Karpas-422 (cell line): ENCODE data around the gene COG1. TPM values are rescaled to one million over a fixed set of nuclear protein-coding genes. Genes with fewer than 3 reads are reported as not detected.

Source experiments
- DNase-seq: peaks from one replicate; pipeline ENCODE4 v3.0.0-alpha.2; 2015
- H2AFZ ChIP-seq: fragments of 200-600 bp; sonication (generic); 2 replicates; pipeline ENCODE4 v1.6.1; 2014; ENCODE audit warnings: antibody characterized with exemption, low read length, mixed read lengths
- H3K27ac ChIP-seq: fragments of 200-600 bp; sonication (generic); 2 replicates; pipeline ENCODE4 v1.5.1; 2014; ENCODE audit warnings: mild to moderate bottlenecking, low read length, moderate library complexity
- H3K27me3 ChIP-seq: fragments of 200-600 bp; sonication (generic); 2 replicates; pipeline ENCODE4 v1.6.1; 2014; ENCODE audit warnings: low read length, mixed read lengths
- H3K36me3 ChIP-seq: fragments of 200-600 bp; sonication (generic); 2 replicates; pipeline ENCODE4 v1.6.1; 2014; ENCODE audit warnings: low read length, mixed read lengths; ENCODE audit not compliant: insufficient read depth
- H3K4me1 ChIP-seq: fragments of 200-600 bp; sonication (generic); 2 replicates; pipeline ENCODE4 v1.6.1; 2014; ENCODE audit warnings: mild to moderate bottlenecking, low read length, mixed read lengths
- H3K4me2 ChIP-seq: fragments of 200-600 bp; sonication (generic); 2 replicates; pipeline ENCODE4 v1.6.1; 2014; ENCODE audit warnings: low read length, low read depth, mild to moderate bottlenecking; ENCODE audit not compliant: poor library complexity, severe bottlenecking
- H3K4me3 ChIP-seq: fragments of 200-600 bp; sonication (generic); 2 replicates; pipeline ENCODE4 v1.5.1; 2014; ENCODE audit warnings: mild to moderate bottlenecking, antibody characterized with exemption, low read length, mixed read lengths
- H3K79me2 ChIP-seq: fragments of 200-600 bp; sonication (generic); 2 replicates; pipeline ENCODE4 v1.6.1; 2014; ENCODE audit warnings: mild to moderate bottlenecking, low read length, mixed read lengths
- H3K9ac ChIP-seq: fragments of 200-600 bp; sonication (generic); 2 replicates; pipeline ENCODE4 v1.6.0; 2014; ENCODE audit warnings: low read length
- H3K9me2 ChIP-seq: fragments of 200-600 bp; sonication (generic), shearing (Covaris generic); replicated peaks from 2 replicates; pipeline ENCODE4 v1.6.0; 2014; ENCODE audit warnings: mild to moderate bottlenecking, low read length, moderate library complexity; ENCODE audit not compliant: insufficient read depth
- H3K9me3 ChIP-seq: fragments of 300-700, 200-600 bp; sonication (generic); 2 replicates; pipeline ENCODE4 v1.6.1; 2014; ENCODE audit warnings: low read length, mixed read lengths
- H4K20me1 ChIP-seq: fragments of 200-600 bp; sonication (generic); 2 replicates; pipeline ENCODE4 v1.6.1; 2014; ENCODE audit warnings: mild to moderate bottlenecking, antibody characterized with exemption, low read length, low read depth; ENCODE audit not compliant: insufficient read depth
- total RNA-seq: library from RNA; depleted of rRNA; stranded (reverse); fragments of >200 nt; shearing (Covaris generic); gene quantifications from 2 replicates; pipeline ENCODE4 v1.2.3, GENCODE V29; 2014; ENCODE audit warnings: low replicate concordance

COG1 gene
- total RNA-seq, 1 experiment from 2014 or later, result 25.3 TPM

- H3K9me3 ChIP-seq, result no peaks in the 10 kb centered on the region
- H3K4me2 ChIP-seq, result peak overlapping the region; percentile 100
- peak overlapping the region; percentile 94 for H3K27ac ChIP-seq
- H3K4me1 ChIP-seq, result peaks cover 20% of the 10 kb centered on the region
- DNase-seq, result peak; percentile 92
- H3K27me3 ChIP-seq, result no peaks in the 10 kb centered on the region
- peak overlapping the region; percentile 94 for H3K9ac ChIP-seq
- peak overlapping the region; percentile 95 for H3K4me3 ChIP-seq
- no peaks in the 10 kb centered on the region for H3K9me2 ChIP-seq
- H2AFZ ChIP-seq, result peak overlapping the region; percentile 41; the same call in 1 of the 2 replicates
- peaks cover 39% of the 10 kb centered on the region for H3K79me2 ChIP-seq
- H4K20me1 ChIP-seq, result no peaks in the 10 kb centered on the region
- no peaks in the 10 kb centered on the region for H3K36me3 ChIP-seq
Measured at GRCh38 chr17:73191443-73192205, 1.2 kb upstream of the COG1 start.

DNA sequence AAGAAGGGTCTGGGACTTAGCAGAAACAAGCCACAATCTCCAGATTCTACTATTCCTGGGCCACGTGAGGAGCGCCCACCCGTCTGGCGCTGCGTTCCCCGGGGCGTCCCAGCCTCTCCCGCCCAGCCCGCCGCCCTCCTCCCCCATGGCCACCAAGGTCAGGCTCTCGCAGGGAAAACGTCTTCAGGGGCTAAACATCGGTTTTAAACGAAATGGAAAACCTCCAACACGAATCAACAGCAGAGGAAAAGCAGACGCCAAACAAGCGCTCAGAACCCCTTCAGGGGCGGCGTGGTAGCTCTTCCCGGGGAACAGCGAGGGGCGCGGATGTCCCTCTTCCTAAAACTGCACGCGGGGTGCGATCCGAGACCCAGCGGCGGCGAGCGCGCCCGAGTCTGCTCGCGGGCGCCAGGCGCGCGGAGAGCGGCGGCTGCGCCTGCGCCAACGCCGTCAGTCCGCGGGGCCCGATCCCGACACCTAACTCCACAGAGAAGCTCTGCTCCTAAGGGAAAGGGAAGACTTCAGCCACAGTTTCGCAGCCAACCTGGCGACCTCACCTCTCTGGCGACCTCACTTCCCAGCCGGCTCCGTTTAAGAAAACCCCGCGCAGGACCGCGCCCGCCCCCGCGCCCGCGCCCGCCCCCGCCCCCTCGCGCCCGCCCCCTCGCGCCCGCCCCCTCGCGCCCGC lies 505 bp upstream of the COG1 start:
- peak overlapping the region; percentile 100 for H3K4me2 ChIP-seq
- no peaks in the 10 kb centered on the region for H3K27me3 ChIP-seq
- no peaks in the 10 kb centered on the region for H3K9me2 ChIP-seq
- H3K4me3 ChIP-seq, result peak overlapping the region; percentile 95
- H4K20me1 ChIP-seq, result no peaks in the 10 kb centered on the region
- peak overlapping the region; percentile 94 for H3K9ac ChIP-seq
- peak overlapping the region; percentile 41; the same call in 1 of the 2 replicates for H2AFZ ChIP-seq
- peaks cover under 1% of the 10 kb centered on the region; the same call in 1 of the 2 replicates for H3K36me3 ChIP-seq
- peak overlapping the region; percentile 94 for H3K27ac ChIP-seq
- H3K4me1 ChIP-seq, result peaks cover 20% of the 10 kb centered on the region
- peak; percentile 86 for DNase-seq
- H3K9me3 ChIP-seq, result no peaks in the 10 kb centered on the region
- peaks cover 39% of the 10 kb centered on the region for H3K79me2 ChIP-seq

DNA sequence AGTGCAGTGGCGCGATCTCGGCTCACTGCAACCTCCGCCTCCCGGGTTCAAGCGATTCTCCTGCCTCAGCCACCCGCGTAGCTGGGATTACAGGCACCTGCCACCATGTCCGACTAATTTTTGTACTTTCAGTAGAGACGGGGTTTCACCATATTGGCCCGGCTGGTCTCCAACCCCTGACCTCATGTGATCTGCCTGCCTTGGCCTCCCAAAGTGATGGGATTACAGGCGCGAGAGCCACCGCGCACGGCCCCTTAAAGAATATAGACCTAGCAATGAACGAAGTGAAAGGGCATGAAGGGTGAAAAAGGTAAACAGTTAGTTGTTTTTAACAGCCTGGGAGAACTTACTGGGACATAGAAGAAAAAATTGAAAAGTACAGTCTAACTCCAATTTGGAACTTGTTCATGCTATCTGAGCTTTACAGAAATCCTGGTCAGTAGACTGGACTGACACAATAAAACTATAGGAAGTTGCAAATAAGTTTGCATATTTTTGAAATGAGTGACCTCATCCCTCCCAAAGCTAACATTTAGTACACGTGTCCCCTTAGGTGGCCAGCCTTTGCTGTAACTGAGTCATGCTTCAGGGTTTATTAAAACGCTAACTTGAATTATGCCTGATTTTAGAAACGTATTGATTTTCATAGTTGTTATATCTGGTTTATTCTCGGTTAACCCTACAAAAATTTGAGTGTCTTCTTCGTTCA lies 1.8 kb downstream of the COG1 start:
- H3K9me2 ChIP-seq, result no peaks in the 10 kb centered on the region
- peaks cover 22% of the 10 kb centered on the region for H3K36me3 ChIP-seq
- no peak overlapping the region for H3K9ac ChIP-seq
- peaks cover 39% of the 10 kb centered on the region for H3K79me2 ChIP-seq
- no peak overlapping the region for H3K27ac ChIP-seq
- no peaks in the 10 kb centered on the region for H3K9me3 ChIP-seq
- no peak for DNase-seq
- no peak overlapping the region for H3K4me3 ChIP-seq
- no peak overlapping the region for H2AFZ ChIP-seq
- no peaks in the 10 kb centered on the region for H3K27me3 ChIP-seq
- H3K4me1 ChIP-seq, result peaks cover 20% of the 10 kb centered on the region
- H4K20me1 ChIP-seq, result no peaks in the 10 kb centered on the region
- no peak overlapping the region for H3K4me2 ChIP-seq

DNA sequence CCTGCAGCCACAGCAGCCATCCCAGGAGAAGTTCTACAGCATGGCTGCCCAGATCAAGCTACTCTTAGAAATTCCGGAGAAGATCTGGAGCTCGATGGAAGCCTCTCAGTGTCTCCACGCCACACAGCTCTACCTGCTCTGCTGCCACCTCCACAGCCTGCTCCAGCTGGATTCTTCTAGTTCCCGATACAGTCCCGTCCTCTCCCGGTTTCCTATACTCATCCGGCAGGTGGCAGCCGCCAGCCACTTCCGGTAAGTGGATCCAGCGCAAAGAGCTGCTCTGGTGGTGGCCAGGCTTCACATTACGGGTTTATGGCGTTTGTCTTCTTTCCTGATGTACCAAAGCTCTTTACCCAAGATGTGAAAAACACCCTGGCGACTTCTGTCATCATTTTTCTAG lies 3.6 kb downstream of the COG1 start:
- H3K36me3 ChIP-seq, result peaks cover 40% of the 10 kb centered on the region
- no peak overlapping the region for H3K27ac ChIP-seq

DNA sequence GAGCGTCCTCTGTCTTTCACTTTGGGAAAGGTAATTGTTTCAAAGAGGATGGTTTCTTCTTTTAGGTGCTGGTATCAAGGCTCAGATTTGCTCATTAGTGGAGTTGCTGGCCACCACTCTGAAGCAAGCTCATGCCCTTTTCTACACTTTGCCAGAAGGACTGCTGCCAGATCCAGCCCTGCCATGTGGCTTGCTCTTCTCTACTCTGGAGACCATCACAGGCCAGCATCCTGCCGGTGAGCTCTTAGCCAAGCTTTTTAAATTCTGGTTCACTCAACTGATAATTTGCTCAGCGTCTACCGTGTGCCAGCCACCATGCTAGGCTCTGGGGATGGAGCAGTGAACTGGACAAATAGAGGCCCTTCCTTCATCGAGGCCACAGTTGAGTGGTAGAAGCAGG lies 4.3 kb downstream of the COG1 start:
- Histone ChIP-seq H3K9me2 (no peaks in the 10 kb centered on the region), H3K27me3 (no peaks in the 10 kb centered on the region), H3K4me1 (peaks cover 13% of the 10 kb centered on the region), H3K9me3 (no peaks in the 10 kb centered on the region), H3K79me2 (peaks cover 23% of the 10 kb centered on the region), H3K4me3 (no peak overlapping the region), H4K20me1 (no peaks in the 10 kb centered on the region), H3K27ac (no peak overlapping the region), H2AFZ (no peak overlapping the region), H3K9ac (no peak overlapping the region), H3K36me3 (peaks cover 43% of the 10 kb centered on the region), H3K4me2 (no peak overlapping the region)
- DNase-seq, result no peak

More for the DNA sequence above, 3.6 kb downstream of the COG1 start:
- Histone ChIP-seq H2AFZ (no peak overlapping the region), H3K9ac (no peak overlapping the region), H3K4me2 (no peak overlapping the region), H4K20me1 (no peaks in the 10 kb centered on the region), H3K27me3 (no peaks in the 10 kb centered on the region), H3K4me3 (no peak overlapping the region), H3K9me2 (no peaks in the 10 kb centered on the region), H3K4me1 (peaks cover 17% of the 10 kb centered on the region), H3K9me3 (no peaks in the 10 kb centered on the region), H3K79me2 (peaks cover 28% of the 10 kb centered on the region)
- no peak for DNase-seq

- Histone ChIP-seq H3K36me3 (peaks cover 54% of the 10 kb centered on the region), H3K4me3 (no peak overlapping the region), H3K4me2 (no peak overlapping the region), H3K4me1 (peaks cover 13% of the 10 kb centered on the region), H3K9ac (no peak overlapping the region), H4K20me1 (no peaks in the 10 kb centered on the region), H3K27ac (no peak overlapping the region), H3K79me2 (peaks cover 15% of the 10 kb centered on the region), H2AFZ (no peak overlapping the region), H3K27me3 (no peaks in the 10 kb centered on the region), H3K9me2 (no peaks in the 10 kb centered on the region), H3K9me3 (no peaks in the 10 kb centered on the region)
- DNase-seq, result no peak
Measured at GRCh38 chr17:73198201-73198929, 5.5 kb downstream of the COG1 start.

GRCh38 chr17:73198930-73199260 lies 6.0 kb downstream of the COG1 start:
- Histone ChIP-seq H2AFZ (no peak overlapping the region), H3K4me1 (peaks cover 8% of the 10 kb centered on the region), H3K36me3 (peaks cover 56% of the 10 kb centered on the region), H4K20me1 (no peaks in the 10 kb centered on the region), H3K27me3 (no peaks in the 10 kb centered on the region), H3K4me3 (no peak overlapping the region), H3K27ac (no peak overlapping the region), H3K9me2 (no peaks in the 10 kb centered on the region), H3K79me2 (peaks cover 10% of the 10 kb centered on the region), H3K9ac (no peak overlapping the region), H3K4me2 (no peak overlapping the region), H3K9me3 (no peaks in the 10 kb centered on the region)
- DNase-seq, result no peak
